Measurements from ENCODE around the gene PPP5C.

GRCh38 chr19:46297700-46298478 is 49.0 kb upstream of the PPP5C start:
- TF ChIP-seq TAF1 (IDR thresholded peaks at IDR 0.05; ENCODE audit: low read depth) (no peak), RAD21 (IDR thresholded peaks at IDR 0.05; ENCODE audit: low read depth) (no peak), REST (IDR thresholded peaks at IDR 0.05; ENCODE audit: low read depth) (no peak), TEAD4 (IDR thresholded peaks at IDR 0.05) (no peak), CREB1 (IDR thresholded peaks at IDR 0.05; ENCODE audit: low read depth) (no peak), NFIC (IDR thresholded peaks at IDR 0.05) (no peak)
